Kidney tubule cell (primary cell): ENCODE measurements around the gene BLCAP.
"Not testable (repeated sequence)": the region's sequence is repeated elsewhere in the genome, so short reads cannot be mapped to it uniquely, and the experiment has no call there.

Source experiments
- DNase-seq: peaks from one replicate; pipeline ENCODE4 v3.0.0-alpha.2; 2018; ENCODE audit warnings: low spot score

Gene BLCAP

GRCh38 chr20:37515876-37516275, 11.8 kb downstream of the BLCAP start:
- DNase-seq = no peak

GRCh38 chr20:37513779-37514359, 13.8 kb downstream of the BLCAP start:
- DNase-seq = no peak

- DNase-seq = peak; percentile 43
Measured at GRCh38 chr20:37511610-37512275, 15.9 kb downstream of the BLCAP start.

- no peak for DNase-seq
Measured at GRCh38 chr20:37510226-37510625, 17.4 kb downstream of the BLCAP start.

- DNase-seq = no peak
Measured at GRCh38 chr20:37506152-37506725, 21.4 kb downstream of the BLCAP start.

- no peak for DNase-seq
Measured at GRCh38 chr20:37505263-37506151, 22.2 kb downstream of the BLCAP start.

GRCh38 chr20:37504404-37505096, 23.1 kb downstream of the BLCAP start:
- peak; percentile 30 for DNase-seq

- DNase-seq = no peak
Measured at GRCh38 chr20:37503256-37503927, 24.3 kb downstream of the BLCAP start.

GRCh38 chr20:37502654-37503053, 25.0 kb downstream of the BLCAP start:
- DNase-seq = no peak

GRCh38 chr20:37501940-37502339, 25.7 kb downstream of the BLCAP start:
- no peak for DNase-seq

GRCh38 chr20:37500311-37500710, 27.4 kb downstream of the BLCAP start:
- no peak for DNase-seq

- DNase-seq = no peak
Measured at GRCh38 chr20:37498066-37498665, 29.5 kb downstream of the BLCAP start.

- no peak for DNase-seq
Measured at GRCh38 chr20:37494796-37495195, 32.9 kb downstream of the BLCAP start.

GRCh38 chr20:37494301-37494700, 33.4 kb downstream of the BLCAP start:
- DNase-seq = no peak

GRCh38 chr20:37492945-37493344, 34.7 kb downstream of the BLCAP start:
- no peak for DNase-seq

GRCh38 chr20:37492096-37492625, 35.5 kb downstream of the BLCAP start:
- no peak for DNase-seq

- no peak for DNase-seq
Measured at GRCh38 chr20:37490663-37491350, 36.9 kb downstream of the BLCAP start.

GRCh38 chr20:37486209-37486608, 41.5 kb downstream of the BLCAP start:
- DNase-seq = not testable (repeated sequence)

GRCh38 chr20:37484331-37484730, 43.3 kb downstream of the BLCAP start:
- no peak for DNase-seq

- DNase-seq = no peak
Measured at GRCh38 chr20:37481610-37482009, 46.1 kb downstream of the BLCAP start.
